ENCODE measurements around the gene SEMA5A.

Gene SEMA5A

DNA sequence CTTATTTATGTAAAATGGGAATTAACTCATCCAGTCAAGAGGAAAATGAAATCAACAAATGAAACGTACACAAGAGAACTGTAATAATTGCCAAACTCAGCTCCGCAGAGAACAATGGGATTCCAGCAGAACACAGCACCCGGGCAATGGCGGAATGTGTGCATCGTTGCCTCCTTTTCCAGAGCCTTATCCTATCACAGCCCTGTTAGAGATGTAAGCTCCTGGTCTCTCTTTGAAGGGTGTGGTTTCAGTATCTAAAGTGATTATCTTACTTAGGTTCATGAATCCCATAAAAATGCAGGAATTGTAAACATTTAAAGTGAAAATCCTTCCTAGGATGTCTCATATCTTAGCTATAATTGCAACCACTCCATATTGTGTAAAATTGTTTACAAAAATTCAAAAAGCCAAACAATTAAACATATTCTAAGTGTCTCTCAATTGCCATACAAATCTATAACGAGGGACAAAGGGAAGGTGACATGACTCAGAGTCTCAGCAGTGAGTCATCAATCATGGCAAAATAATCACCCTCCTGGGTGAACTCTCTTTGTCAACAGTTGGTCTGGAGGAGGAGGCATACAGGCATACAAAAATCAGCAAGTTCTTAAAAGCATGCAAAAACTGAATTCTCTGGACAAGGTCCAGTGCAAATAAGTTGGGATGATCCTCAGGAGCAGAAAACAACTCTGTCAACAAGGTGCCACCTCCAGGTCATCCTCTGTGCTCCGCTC is 22.6 kb downstream of the SEMA5A start:
- H3K27ac ChIP-seq (ENCODE audit: low read length) = no peak overlapping the region
- no peak overlapping the region for H3K4me2 ChIP-seq (ENCODE audit: low read depth, low read length)
- no peak overlapping the region for H2AFZ ChIP-seq (ENCODE audit: low read length)
- H4K20me1 ChIP-seq (ENCODE audit: insufficient read depth, low read length) = no peaks in the 10 kb centered on the region
- no peaks in the 10 kb centered on the region for H3K79me2 ChIP-seq (ENCODE audit: low read length)
- peaks cover under 1% of the 10 kb centered on the region; the same call in 1 of the 2 replicates for H3K4me1 ChIP-seq (ENCODE audit: low read length)
- H3K4me3 ChIP-seq (ENCODE audit: low read length) = no peak overlapping the region
- no peaks in the 10 kb centered on the region for H3F3A ChIP-seq (ENCODE audit: insufficient read depth, low read length)
- no peaks in the 10 kb centered on the region for H3K36me3 ChIP-seq (replicated peaks; ENCODE audit: insufficient read depth, low read length)
- TF ChIP-seq EZH2 (optimal IDR thresholded peaks at IDR 0.05; ENCODE audit: low read depth, low read length) (no peak), EZH2phosphoT487 (IDR thresholded peaks at IDR 0.05; ENCODE audit: low read length) (no peak)
- TF ChIP-seq, protein P1, sequence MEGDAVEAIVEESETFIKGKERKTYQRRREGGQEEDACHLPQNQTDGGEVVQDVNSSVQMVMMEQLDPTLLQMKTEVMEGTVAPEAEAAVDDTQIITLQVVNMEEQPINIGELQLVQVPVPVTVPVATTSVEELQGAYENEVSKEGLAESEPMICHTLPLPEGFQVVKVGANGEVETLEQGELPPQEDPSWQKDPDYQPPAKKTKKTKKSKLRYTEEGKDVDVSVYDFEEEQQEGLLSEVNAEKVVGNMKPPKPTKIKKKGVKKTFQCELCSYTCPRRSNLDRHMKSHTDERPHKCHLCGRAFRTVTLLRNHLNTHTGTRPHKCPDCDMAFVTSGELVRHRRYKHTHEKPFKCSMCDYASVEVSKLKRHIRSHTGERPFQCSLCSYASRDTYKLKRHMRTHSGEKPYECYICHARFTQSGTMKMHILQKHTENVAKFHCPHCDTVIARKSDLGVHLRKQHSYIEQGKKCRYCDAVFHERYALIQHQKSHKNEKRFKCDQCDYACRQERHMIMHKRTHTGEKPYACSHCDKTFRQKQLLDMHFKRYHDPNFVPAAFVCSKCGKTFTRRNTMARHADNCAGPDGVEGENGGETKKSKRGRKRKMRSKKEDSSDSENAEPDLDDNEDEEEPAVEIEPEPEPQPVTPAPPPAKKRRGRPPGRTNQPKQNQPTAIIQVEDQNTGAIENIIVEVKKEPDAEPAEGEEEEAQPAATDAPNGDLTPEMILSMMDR (IDR thresholded peaks at IDR 0.05; ENCODE audit: low read length) = no peak
- H3K9ac ChIP-seq (ENCODE audit: low read length) = no peak overlapping the region
- no peak for DNase-seq
- H3K9me3 ChIP-seq (replicated peaks; ENCODE audit: insufficient read depth, low read length) = no peaks in the 10 kb centered on the region
- no peaks in the 10 kb centered on the region for H3K27me3 ChIP-seq (replicated peaks; ENCODE audit: insufficient read depth, low read length)
- H3K9me2 ChIP-seq (replicated peaks; ENCODE audit: insufficient read depth, low read length) = no peaks in the 10 kb centered on the region

DNA sequence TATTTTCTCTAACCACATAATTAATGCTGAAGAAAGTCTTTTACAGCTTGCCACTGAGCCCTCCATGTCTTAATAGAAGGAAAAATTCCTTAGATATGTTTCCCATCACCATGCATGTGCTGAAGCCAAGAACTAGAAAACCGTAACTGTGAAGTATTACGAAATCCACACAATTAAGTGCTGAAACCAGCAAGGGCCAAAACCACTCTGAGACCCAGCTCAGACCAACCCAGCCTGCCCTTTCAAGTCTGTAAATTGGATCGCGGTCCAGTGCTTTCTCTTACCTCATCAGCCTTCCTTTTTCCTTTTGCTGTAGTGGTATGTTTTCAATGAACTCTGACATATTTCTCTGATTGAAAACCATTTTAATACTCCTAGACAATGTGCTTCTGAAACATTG is 26.3 kb downstream of the SEMA5A start:
- H3K9me3 ChIP-seq (replicated peaks; ENCODE audit: insufficient read depth, low read length) = no peaks in the 10 kb centered on the region
- no peaks in the 10 kb centered on the region for H3K36me3 ChIP-seq (replicated peaks; ENCODE audit: insufficient read depth, low read length)
- no peaks in the 10 kb centered on the region for H3K4me1 ChIP-seq (ENCODE audit: low read length)
- no peak overlapping the region for H3K4me2 ChIP-seq (ENCODE audit: low read depth, low read length)
- H3K9me2 ChIP-seq (replicated peaks; ENCODE audit: insufficient read depth, low read length) = no peaks in the 10 kb centered on the region
- H2AFZ ChIP-seq (ENCODE audit: low read length) = no peak overlapping the region
- H3K9ac ChIP-seq (ENCODE audit: low read length) = no peak overlapping the region
- DNase-seq = no peak
- H3K27me3 ChIP-seq (replicated peaks; ENCODE audit: insufficient read depth, low read length) = no peaks in the 10 kb centered on the region
- TF ChIP-seq EZH2 (optimal IDR thresholded peaks at IDR 0.05; ENCODE audit: low read depth, low read length) = no peak
- no peaks in the 10 kb centered on the region for H3F3A ChIP-seq (ENCODE audit: insufficient read depth, low read length)
- no peak overlapping the region for H3K27ac ChIP-seq (ENCODE audit: low read length)
- no peak overlapping the region for H3K4me3 ChIP-seq (ENCODE audit: low read length)
- no peaks in the 10 kb centered on the region for H3K79me2 ChIP-seq (ENCODE audit: low read length)
- H4K20me1 ChIP-seq (ENCODE audit: insufficient read depth, low read length) = no peaks in the 10 kb centered on the region

DNA sequence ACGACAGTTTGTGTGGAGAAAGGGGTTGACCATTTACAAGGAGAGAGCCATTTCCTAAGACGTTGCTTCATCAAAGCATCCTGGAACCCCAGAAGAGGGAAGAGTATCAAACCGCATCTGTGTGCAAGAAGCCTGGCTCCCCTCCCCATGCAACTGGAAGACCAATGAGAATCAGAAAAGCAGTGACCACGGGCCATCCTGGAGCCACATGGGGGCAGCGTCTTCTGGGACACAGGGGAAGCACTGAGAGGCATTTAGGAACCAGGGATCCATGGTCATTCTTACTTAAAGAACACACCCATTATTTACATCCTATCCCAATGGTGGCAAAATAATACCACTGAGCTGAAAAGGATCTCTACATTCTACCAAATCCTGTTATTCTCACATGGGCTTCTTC is 29.3 kb downstream of the SEMA5A start:
- no peak for DNase-seq
- H3K4me2 ChIP-seq (ENCODE audit: low read depth, low read length) = no peak overlapping the region

More for the DNA sequence above, 29.3 kb downstream of the SEMA5A start:
- Histone ChIP-seq H4K20me1 (ENCODE audit: insufficient read depth, low read length) (no peaks in the 10 kb centered on the region), H3K9ac (ENCODE audit: low read length) (no peak overlapping the region), H3F3A (ENCODE audit: insufficient read depth, low read length) (no peaks in the 10 kb centered on the region), H3K79me2 (ENCODE audit: low read length) (no peaks in the 10 kb centered on the region), H3K4me3 (ENCODE audit: low read length) (no peak overlapping the region), H3K4me1 (ENCODE audit: low read length) (no peaks in the 10 kb centered on the region), H3K36me3 (replicated peaks; ENCODE audit: insufficient read depth, low read length) (no peaks in the 10 kb centered on the region), H3K9me2 (replicated peaks; ENCODE audit: insufficient read depth, low read length) (no peaks in the 10 kb centered on the region), H3K27ac (ENCODE audit: low read length) (no peak overlapping the region), H2AFZ (ENCODE audit: low read length) (no peak overlapping the region), H3K9me3 (replicated peaks; ENCODE audit: insufficient read depth, low read length) (no peaks in the 10 kb centered on the region), H3K27me3 (replicated peaks; ENCODE audit: insufficient read depth, low read length) (no peaks in the 10 kb centered on the region)
- TF ChIP-seq EZH2phosphoT487 (IDR thresholded peaks at IDR 0.05; ENCODE audit: low read length) (no peak), EZH2 (optimal IDR thresholded peaks at IDR 0.05; ENCODE audit: low read depth, low read length) (no peak)
- TF ChIP-seq, protein P1 (IDR thresholded peaks at IDR 0.05; ENCODE audit: low read length) = no peak

All from MM.1S (cell line).